Measurements from ENCODE around the gene BBS9.

GRCh38 chr7:33261585-33261984 lies 132.2 kb downstream of the BBS9 start:
- TF ChIP-seq CTCF (IDR thresholded peaks at IDR 0.05) (no peak), POLR2A (IDR thresholded peaks at IDR 0.05) (no peak)

Measured in heart left ventricle (tissue), 13 donors.